KBM-7 (cell line): ENCODE data around the gene ESPNL.

Source experiments
- DNase-seq: peaks from one replicate; pipeline ENCODE4 v3.0.0-alpha.2; 2015
- in situ Hi-C: fragments of 300-500 bp; cut with MboI; formaldehyde crosslinking; loops from 2 replicates; pipeline ENCODE4 v1.14.3; 2020; ENCODE audit warnings: low sequenced_read_pairs, low pct_unique_long_range_greater_than_20kb, mixed read lengths

Gene ESPNL

DNA sequence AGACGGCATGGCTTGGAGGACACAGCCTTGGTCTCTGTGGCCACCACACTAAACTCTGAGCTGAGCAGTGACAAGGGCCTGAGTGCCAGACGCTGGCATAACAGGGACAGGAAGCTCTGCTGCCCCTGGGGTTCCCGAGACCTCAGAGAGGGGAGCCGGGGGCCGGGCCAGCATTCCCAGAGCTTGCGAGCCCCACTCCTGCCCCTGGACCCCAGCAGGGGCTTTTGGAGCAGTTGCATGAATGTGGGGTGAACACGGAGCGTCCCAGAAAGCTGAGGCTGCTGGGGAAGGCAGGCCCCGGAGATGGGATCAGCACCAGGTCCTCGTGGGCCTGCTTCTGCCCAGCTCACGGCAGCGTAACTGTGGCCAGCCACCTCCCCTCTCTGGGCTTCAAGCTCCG lies 51.1 kb downstream of the ESPNL start:
- in situ Hi-C loops = no loop called here
- DNase-seq = no peak

DNA sequence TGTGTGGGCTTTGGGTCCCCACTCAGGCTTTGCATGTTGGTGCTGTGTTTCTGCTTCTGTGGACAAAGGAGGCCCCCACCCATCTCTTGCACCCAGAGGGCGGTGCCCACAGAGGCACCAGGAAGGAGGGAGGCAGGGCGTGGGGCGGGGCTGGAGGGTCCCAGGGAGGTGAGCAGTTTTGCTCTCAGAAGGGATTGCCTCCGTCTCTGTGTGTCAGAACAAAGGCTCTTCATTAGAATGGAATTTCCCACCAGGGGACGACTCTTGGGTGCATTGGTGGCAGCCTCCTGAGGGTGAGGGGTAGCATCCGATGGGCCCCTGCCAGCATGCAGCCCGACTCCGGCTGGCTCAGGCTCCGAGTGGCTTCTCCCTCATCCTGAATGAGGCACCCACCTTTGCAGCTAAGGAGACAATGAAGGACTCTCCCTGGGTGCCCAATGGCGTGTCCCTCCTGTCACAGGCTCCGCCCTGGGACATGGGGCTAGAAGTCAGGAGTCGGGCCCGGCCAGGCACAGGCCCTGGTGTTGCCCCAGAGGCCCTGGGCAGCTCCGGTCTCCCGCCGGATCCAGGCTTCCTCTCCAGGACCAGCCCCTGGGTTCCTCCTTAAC lies 51.6 kb downstream of the ESPNL start:
- in situ Hi-C loops = no loop called here
- no peak for DNase-seq

- in situ Hi-C loops = no loop called here
- DNase-seq = no peak
Measured at GRCh38 chr2:238152771-238153688, 52.9 kb downstream of the ESPNL start.

DNA sequence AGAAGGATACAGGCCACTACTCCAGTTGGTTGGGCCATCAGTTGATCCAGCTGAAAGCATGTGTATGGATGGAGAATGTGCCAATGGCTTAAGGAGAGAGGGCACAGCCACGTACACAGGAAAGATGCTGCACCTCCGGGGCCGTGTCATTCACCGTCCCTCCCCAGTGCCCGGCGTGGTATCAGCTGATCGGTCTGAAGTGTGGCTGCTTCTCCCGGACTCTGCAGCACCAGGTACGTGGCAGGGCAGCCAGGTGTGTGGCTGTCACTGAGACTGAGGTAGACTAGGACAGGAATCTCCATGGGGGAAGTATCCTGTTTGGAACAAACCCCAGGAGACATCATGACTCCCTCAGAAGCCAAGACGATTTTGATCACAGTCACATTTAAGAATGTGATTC lies 54.4 kb downstream of the ESPNL start:
- no peak for DNase-seq
- in situ Hi-C loops = no loop called here

DNA sequence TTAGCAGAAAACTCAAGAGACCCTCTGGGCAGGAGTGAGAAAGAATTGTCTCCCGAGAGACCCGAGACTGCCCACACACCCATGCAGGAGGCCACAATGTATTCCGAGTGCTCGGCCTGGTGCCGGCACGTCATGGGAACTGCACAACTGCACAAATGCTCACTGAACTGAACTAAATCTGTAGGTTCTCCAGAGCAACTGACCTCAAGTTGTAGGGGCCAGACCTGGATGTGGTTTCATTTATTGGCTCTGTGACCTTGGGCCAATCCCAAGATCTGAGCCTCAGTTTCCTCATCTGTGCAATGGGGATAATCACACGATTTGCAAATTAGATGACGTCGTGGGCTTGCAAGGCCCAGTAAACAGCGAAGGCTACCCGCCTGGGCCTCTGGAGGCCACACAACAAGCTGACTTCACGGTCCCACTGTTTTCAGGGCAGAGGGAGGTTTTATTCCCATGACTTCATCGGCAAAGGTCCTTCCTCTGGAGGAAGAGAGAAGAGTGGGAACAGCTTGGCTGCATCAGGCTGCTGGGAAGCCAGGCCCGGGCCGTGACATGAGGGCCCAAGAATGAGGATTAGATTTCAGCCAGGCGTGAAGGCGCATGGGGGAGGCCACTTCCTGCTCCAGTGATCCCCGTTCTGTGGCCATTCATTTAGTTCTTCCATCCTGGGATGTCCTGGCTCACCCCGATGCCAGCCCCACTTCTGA lies 55.1 kb downstream of the ESPNL start:
- in situ Hi-C loops = no loop called here
- peak; percentile 40 for DNase-seq

DNA sequence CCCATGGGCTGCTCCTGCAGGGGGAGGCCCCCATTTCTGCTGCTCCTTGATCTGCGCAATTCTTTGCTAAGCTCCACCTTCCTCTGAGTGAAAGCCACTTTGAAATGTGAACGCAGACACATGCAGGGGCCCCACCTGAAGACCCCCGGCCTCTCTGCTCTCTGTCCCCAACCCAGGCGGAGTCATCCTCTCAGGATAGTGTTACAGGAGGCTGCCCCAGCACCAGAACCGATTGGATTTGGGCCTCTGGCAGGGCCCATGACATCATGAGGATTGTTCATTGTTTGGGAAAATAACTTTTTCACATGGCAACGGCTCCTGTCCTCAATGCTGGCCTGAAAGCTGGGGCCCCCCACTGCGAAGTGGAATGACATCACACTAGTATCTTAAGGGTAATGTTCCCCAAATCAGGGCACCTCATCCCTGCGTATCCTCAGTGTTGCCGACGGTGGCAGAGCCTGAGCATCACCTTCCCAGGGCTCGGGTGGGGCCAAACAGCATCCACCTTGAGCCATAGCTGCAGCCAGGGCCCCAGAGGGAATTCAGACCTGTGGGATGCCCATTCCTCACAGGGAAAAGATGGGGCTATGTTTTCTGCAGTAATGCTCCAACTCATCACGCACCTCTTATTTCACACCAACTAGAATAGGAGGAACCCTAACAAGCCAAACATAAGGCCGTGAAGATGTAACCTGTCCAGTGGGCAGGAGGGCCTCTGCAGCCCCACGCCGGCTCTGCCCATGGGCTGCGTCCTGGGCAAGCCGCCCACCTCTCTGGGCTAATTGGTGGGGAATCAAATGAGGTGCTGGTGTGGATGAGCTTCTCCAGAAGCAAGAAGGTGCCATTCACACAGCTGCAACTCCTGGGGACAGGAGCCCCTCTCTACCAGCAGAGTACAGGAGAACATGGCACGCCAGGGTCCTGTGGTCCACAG lies 55.9 kb downstream of the ESPNL start:
- DNase-seq = no peak
- in situ Hi-C loops = no loop called here

GRCh38 chr2:238157506-238158017 lies 57.4 kb downstream of the ESPNL start:
- no peak for DNase-seq
- in situ Hi-C loops = no loop called here

DNA sequence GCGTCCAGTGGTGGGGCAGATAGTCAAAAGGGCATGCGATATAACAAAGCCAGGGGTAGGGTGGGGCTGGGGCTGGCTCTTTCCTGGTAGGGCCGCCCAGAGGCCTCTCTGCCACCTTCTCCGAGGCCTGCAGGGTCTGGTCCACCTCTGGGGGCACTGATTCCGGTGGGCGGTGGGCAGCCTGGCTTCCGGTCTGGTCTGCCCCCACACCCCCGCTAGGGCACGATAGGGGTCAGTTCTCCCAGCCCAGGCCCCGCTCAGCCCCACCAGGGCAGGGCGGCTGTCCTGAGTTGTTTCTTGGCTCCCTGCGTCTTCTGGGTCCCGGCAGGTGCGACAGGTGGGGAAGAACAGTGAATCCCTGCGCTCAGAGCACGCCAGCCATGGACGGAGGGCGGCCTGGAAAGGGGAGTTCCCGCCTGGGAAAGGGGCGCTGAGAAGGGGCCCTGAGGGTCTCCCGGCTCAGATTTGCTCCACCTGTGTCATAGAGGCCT lies 57.9 kb downstream of the ESPNL start:
- no peak for DNase-seq
- in situ Hi-C loops = no loop called here

DNA sequence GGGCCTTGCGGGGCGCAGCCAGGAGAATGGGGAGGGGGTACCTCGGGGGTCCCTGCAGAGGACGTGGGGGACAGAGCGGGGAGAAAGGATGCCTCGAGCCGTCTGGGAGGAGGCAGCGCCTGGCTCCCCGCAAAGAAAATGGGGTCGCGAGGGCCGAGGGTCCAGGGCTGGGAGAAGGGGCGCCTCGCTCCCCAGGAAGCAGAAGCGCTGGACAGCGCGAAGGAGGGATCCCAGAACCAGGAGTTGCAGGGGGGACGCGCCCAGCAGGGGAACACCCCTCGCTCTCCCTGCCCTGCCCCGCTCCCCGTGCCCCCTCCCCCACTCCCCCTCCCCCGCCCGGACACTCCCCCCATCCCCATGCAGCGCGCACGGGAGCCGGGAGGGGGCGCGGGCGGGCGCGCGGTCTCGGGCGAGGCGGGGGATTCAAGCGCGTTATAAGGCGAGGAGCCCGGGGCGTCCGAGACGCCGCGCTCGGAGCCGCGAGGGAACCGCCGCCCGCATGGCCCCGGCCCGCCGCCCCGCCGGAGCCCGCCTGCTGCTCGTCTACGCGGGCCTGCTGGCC lies 58.5 kb downstream of the ESPNL start, which contains the start of gene ERFE:
TSS of gene ERFE (plus strand) at position 462 of the 562 bp plus-strand sequence. CDS start at position 500, 38 bp downstream.
- peak; percentile 23 for DNase-seq
- in situ Hi-C loops = no loop called here

GRCh38 chr2:238159071-238159539 lies 59.0 kb downstream of the ESPNL start:
- DNase-seq = peak; percentile 31
- in situ Hi-C loops = no loop called here

DNA sequence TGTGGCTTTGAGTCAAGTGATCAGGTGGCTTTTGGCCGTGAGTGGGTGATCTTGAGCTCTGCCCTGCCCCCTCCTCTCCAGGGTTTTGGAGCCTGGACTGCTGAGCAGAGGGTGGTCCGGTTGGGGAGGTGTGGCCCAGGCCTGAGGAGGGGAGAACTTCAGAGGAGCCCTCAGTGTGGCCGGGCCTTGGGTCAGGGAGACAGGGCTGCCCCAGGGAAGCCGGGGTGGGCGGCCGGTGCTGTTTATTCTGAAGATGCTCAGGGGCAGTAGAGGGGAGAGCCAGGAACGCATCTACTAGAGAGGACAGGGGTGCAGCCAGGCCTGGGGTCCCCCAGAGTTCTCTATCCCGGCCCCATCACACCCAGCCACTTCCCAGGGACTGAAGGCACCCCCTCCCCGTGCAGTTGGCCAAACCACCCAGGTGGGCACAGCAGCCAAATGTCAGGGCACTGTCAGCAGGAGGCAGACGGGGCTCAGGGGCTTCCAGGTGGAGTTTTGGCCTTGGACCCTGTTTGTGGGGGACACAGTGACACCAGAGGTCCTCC lies 59.6 kb downstream of the ESPNL start:
- no peak for DNase-seq
- in situ Hi-C loops = no loop called here

DNA sequence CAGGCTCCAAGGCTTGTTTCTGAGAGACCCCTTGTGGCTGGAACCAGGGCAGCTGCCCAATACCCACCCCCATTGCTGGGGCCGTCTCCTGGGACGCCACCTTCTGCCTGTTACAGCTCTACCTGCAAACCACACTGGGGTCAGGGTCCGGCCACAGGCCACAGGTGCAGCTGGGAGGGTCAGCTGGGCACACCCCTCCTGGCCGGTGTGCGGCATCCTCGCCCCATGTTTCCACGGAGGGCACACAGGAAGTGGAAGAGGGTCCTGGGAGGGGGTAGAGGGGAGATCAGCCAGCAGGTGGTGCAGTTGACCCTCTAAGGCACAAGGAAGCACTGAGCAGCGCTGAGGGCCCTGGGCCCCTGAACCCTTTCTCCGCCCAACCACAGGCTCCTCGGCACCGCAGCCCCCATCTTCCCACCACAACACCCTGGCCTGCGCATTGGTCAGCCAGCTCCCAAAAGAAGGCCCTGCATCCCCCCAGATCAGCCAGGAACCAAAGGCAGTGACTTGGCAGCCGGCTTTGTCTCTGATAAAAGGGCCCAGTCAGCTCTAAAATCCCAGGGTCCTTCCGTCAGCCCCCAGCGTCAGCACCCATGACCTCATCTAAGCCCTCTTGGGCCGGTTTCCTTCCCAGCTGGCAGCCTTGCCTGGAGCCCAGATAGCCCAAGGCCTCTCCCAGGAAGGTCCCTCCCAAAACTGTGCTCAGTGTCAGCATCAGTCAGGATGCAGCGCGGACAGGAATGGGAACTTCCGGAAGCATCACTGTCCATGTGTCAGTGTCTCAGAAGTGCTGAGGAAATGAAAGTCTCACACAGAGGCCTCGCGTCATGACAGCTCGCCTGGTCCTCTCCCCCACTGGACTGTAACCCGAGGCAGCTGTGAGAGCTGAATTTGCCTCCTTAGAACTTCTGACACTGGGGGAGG lies 60.3 kb downstream of the ESPNL start:
- in situ Hi-C loops = no loop called here
- DNase-seq = no peak

DNA sequence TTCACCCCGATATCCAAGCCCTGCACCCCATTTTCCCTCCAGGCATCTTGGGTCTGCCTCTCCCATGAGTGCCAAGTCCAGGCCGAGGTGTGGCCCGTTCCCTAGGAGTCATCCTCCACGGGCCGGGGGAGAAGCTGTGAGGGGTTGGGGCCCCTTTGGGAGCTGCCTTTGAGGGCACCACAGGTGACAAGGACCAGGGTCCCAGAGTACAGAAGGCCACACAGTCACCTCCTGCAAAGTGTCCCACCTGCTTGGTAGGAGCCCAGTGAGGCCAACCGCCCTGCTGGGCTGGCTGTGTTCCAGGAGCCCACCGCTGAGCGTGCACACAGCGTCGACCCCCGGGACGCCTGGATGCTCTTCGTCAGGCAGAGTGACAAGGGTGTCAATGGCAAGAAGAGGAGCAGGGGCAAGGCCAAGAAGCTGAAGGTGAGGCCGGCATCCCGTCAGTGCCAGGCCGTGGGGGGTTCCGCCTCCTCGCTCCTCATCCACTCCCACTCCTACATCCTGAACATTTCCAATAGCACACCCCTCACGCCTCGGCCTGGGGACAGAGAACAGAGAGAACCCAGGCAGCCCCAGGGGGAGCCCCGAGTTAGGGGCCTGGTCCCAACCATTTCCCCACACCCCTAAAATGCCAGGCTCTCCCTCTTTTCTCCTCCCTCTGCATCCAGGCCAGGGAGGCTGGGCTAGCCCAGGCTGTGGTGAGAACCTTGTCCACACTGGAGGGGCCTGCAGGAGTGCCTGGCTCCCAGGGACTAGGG lies 61.3 kb downstream of the ESPNL start:
- in situ Hi-C loops = no loop called here
- no peak for DNase-seq

DNA sequence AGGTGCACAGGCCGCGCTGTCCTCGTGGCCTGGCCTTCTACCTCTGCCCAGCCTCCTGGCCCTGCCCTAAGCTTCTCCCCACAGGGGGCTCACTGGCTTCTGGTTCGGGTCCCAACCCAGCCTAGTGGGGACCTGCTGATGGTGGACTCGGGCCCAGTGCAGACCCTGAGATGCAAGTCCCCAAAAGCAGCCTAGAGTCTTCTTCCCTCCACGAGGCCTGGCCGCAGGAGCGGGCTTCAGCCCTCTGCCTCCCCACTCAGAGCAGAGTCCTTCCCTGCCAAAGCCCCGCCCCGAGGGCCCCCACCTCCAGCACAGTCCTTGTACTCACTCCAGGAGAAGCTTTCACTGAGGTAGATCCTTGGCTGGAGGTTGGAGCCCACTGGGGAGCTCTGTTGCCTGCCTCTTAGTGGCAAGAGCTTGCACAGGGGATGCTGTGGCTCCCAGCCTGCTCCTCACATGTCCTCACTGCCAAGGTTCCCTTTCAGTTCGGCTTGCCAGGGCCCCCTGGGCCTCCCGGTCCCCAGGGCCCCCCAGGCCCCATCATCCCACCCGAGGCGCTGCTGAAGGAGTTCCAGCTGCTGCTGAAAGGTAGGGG lies 62.2 kb downstream of the ESPNL start:
- no peak for DNase-seq
- in situ Hi-C loops = no loop called here

DNA sequence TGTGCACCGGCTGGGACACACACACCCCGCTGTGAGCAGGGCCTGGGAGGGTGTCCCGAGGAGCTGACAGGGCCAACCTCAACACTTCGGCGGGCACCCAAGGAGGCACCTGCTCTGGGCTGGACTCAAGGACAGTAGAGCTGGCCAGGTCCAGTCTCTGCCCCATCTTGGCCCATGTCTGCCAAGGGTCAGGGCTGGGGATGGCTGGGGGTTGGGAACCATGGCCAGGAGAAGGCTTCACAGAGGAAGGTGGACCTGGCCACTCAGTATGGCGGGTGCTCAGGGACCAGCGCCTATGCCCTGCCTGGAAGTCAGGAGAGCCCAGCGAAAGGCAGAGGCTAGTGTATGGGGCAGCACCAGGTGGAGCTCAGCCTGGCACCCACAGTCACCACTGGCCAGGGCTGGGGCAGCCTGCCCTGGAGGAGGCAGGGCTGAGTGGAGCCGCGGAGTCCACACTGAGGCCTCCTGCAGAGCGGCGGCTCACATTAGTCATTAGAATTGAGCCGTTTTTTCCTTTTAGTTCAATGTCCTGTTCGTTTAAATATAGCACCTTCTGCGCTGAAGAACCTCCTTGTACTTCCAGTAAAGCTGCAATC lies 62.8 kb downstream of the ESPNL start:
- no peak for DNase-seq
- in situ Hi-C loops = no loop called here
